ENCODE measurements around the gene SLC38A3.

SLC38A3 gene

GRCh38 chr3:50164481-50164880, 40.6 kb upstream of the SLC38A3 start:
- Histone ChIP-seq H3K36me3 (replicated peaks) (no peaks in the 10 kb centered on the region), H3K4me3 (ENCODE audit: low read depth, low read length) (no peak overlapping the region), H3K27ac (no peak overlapping the region), H3K27me3 (replicated peaks) (no peaks in the 10 kb centered on the region)
- in situ Hi-C loops (cut with HindIII; ENCODE audit: low pct_ligation_motif_present, low sequenced_read_pairs) = no loop called here
- DNase-seq = no peak
- TF ChIP-seq, protein P1, sequence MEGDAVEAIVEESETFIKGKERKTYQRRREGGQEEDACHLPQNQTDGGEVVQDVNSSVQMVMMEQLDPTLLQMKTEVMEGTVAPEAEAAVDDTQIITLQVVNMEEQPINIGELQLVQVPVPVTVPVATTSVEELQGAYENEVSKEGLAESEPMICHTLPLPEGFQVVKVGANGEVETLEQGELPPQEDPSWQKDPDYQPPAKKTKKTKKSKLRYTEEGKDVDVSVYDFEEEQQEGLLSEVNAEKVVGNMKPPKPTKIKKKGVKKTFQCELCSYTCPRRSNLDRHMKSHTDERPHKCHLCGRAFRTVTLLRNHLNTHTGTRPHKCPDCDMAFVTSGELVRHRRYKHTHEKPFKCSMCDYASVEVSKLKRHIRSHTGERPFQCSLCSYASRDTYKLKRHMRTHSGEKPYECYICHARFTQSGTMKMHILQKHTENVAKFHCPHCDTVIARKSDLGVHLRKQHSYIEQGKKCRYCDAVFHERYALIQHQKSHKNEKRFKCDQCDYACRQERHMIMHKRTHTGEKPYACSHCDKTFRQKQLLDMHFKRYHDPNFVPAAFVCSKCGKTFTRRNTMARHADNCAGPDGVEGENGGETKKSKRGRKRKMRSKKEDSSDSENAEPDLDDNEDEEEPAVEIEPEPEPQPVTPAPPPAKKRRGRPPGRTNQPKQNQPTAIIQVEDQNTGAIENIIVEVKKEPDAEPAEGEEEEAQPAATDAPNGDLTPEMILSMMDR (IDR thresholded peaks at IDR 0.05; ENCODE audit: low read depth, low read length, missing control alignments) = no peak

- TF ChIP-seq, protein P1 (IDR thresholded peaks at IDR 0.05; ENCODE audit: low read depth, low read length, missing control alignments) = no peak
- H3K4me3 ChIP-seq (ENCODE audit: low read depth, low read length) = no peak overlapping the region
- no peaks in the 10 kb centered on the region for H3K36me3 ChIP-seq (replicated peaks)
- no peaks in the 10 kb centered on the region for H3K27me3 ChIP-seq (replicated peaks)
- in situ Hi-C loops (cut with HindIII; ENCODE audit: low pct_ligation_motif_present, low sequenced_read_pairs) = no loop called here
- DNase-seq = no peak
- H3K27ac ChIP-seq = no peak overlapping the region
Measured at GRCh38 chr3:50164984-50165909, 39.8 kb upstream of the SLC38A3 start.

- Histone ChIP-seq H3K36me3 (replicated peaks) (no peaks in the 10 kb centered on the region), H3K27ac (no peak overlapping the region), H3K27me3 (replicated peaks) (no peaks in the 10 kb centered on the region), H3K4me3 (ENCODE audit: low read depth, low read length) (no peak overlapping the region)
- no peak for DNase-seq
- in situ Hi-C loops (cut with HindIII; ENCODE audit: low pct_ligation_motif_present, low sequenced_read_pairs) = no loop called here
- TF ChIP-seq, protein P1 (IDR thresholded peaks at IDR 0.05; ENCODE audit: low read depth, low read length, missing control alignments) = no peak
Measured at GRCh38 chr3:50165910-50166538, 39.0 kb upstream of the SLC38A3 start.

DNA sequence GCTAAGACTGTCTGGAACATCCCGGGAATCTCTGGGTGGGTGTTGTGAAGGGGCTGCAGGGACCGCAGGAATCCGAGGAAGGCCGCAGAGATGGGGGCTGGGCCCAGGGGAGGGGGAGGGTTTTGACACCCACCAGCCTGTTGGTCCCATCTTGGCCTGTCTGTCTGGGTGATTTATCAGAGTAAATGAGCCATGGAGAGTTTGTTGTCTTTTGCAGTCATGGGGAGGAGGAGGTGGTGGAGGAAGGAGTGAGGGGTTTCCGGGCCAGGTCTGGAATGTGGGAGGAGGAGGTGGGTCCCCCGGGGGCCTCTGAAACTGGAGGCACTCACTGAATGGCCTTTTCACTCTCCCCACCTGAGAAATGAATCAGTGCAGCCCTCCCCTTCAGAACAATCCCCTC, 38.5 kb upstream of the SLC38A3 start:
- TF ChIP-seq, protein P1 (IDR thresholded peaks at IDR 0.05; ENCODE audit: low read depth, low read length, missing control alignments) = no peak
- H3K27me3 ChIP-seq (replicated peaks) = no peaks in the 10 kb centered on the region
- in situ Hi-C loops (cut with HindIII; ENCODE audit: low pct_ligation_motif_present, low sequenced_read_pairs) = no loop called here
- H3K27ac ChIP-seq = no peak overlapping the region
- no peak overlapping the region for H3K4me3 ChIP-seq (ENCODE audit: low read depth, low read length)
- H3K36me3 ChIP-seq (replicated peaks) = no peaks in the 10 kb centered on the region
- DNase-seq = no peak

DNA sequence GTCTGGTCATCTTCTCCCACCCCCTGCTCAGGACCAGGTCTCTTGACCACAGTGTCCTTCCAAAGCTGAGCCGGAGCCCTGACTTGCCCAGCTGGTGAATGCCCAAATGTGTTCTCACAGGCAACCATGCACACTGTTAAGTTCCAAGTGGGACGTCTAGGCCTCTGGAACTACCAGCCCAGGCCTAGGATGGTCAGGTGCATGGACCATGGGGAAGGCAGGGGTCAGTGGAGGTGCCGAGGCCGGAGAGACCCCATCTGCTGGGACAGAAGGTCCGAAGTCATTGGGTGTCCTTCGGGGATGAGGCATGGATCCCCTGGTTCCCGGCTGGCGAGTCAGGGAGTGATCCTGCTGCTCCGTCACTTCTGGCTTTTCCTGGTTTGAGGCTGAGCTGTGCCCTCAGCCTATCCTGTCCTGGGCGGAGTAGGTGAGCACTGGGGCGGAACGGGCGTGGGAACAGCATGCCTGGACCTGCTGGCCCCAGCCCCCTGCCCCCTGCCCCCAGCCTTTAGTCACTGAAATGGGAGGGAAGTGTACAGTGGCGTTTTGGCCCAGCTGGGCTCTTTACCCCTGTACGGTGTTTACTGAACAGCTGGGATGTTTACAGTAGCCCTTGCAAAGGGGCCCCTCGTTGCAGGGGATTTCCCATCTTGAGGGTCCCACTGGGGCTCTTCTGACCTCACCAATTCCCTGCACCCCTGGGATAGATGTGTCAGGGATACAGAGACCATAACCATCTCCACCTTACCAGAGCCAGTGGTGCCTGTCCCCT, 37.8 kb upstream of the SLC38A3 start:
- no peaks in the 10 kb centered on the region for H3K36me3 ChIP-seq (replicated peaks)

More for the DNA sequence above, 37.8 kb upstream of the SLC38A3 start:
- Histone ChIP-seq H3K4me3 (ENCODE audit: low read depth, low read length) (no peak overlapping the region), H3K27me3 (replicated peaks) (no peaks in the 10 kb centered on the region), H3K27ac (no peak overlapping the region)
- TF ChIP-seq, protein P1 (IDR thresholded peaks at IDR 0.05; ENCODE audit: low read depth, low read length, missing control alignments) = no peak
- no peak for DNase-seq
- in situ Hi-C loops (cut with HindIII; ENCODE audit: low pct_ligation_motif_present, low sequenced_read_pairs) = no loop called here
